Heart right ventricle (tissue), 16 donors: ENCODE measurements around the gene TAL2. TPM values are rescaled to one million over a fixed set of nuclear protein-coding genes. Genes with fewer than 3 reads are reported as not detected.

Experiments used
- ATAC-seq, 8 donors: fragments of 200-7000 bp; cut with Tn5 transposase; one replicate each; pipeline ENCODE4 v1.9.1; 2020; ENCODE audit warnings: mild to moderate bottlenecking in 8 of 8, moderate library complexity in 8 of 8, moderate number of reproducible peaks in 1 of 8
- DNase-seq, 2 donors: peaks; one replicate each; pipeline ENCODE4 v3.0.0-alpha.2; 2020
- H3K27ac ChIP-seq, 10 donors: fragments of 200-600 bp; sonication (generic) in 2 of 10; one replicate each; pipeline versions ENCODE4 v1.5.0 to v1.8.0; 2020 to 2022; ENCODE audit warnings: mild to moderate bottlenecking in 3 of 10
- H3K27me3 ChIP-seq, 7 donors: fragments of 200-600 bp; one replicate each; pipeline ENCODE4 v1.8.0; 2021 to 2022; ENCODE audit warnings: mild to moderate bottlenecking in 2 of 7
- H3K36me3 ChIP-seq, 9 donors: fragments of 200-600 bp; sonication (generic) in 1 of 9; one replicate each; pipeline versions ENCODE4 v1.5.0 to v1.8.0; 2020 to 2022; ENCODE audit warnings: mild to moderate bottlenecking in 2 of 9
- H3K4me1 ChIP-seq, 9 donors: fragments of 200-600 bp; sonication (generic) in 1 of 9; one replicate each; pipeline versions ENCODE4 v1.5.0 to v1.8.0; 2020 to 2022; ENCODE audit warnings: mild to moderate bottlenecking in 4 of 9
- H3K4me3 ChIP-seq, 10 donors: fragments of 200-600 bp; sonication (generic) in 2 of 10; one replicate each; pipeline versions ENCODE4 v1.5.0 to v1.8.0; 2020 to 2022; ENCODE audit warnings: mild to moderate bottlenecking in 7 of 10, moderate library complexity in 2 of 10
- H3K9me3 ChIP-seq, 11 donors: fragments of 200-600 bp in 10 of 11; sonication (generic) in 2 of 11; one replicate each; pipeline versions ENCODE4 v1.5.0 to v1.8.0; 2013 to 2022; ENCODE audit warnings: mild to moderate bottlenecking in 2 of 11, control low read depth in 1 of 11, moderate library complexity in 1 of 11
- WGBS, 2 donors: extraction: QIAGEN DNeasy Blood & Tissue Kit; methylation state at CpG; one replicate each; pipeline ENCODE4 v1.1.7; 2013; ENCODE audit warnings: inconsistent platforms in 1 of 2; 5-methylcytosine and 5-hydroxymethylcytosine counted together
- intact Hi-C, 10 donors: fragments of 100-400 bp; cut with DNase I; formaldehyde crosslinking; loops; one replicate each; pipeline versions ENCODE4 v1.11.1 to v1.14.2; 2022
- polyA plus RNA-seq, 2 donors: library from polyadenylated mRNA; stranded (reverse); fragments of 200-250 nt; gene quantifications; one replicate each; pipeline ENCODE4 v1.2.3, GENCODE V29; 2013
- total RNA-seq, 10 donors: library from RNA; stranded (reverse); fragmentation: NEBNext Ultra II Directional in 3 of 10; extraction: Animal tissue kit (Norgen Biotek cat#: 25700) in 3 of 10; gene quantifications; one replicate each; pipeline versions ENCODE4 v1.2.1 to v1.2.4, GENCODE V29; 2021 to 2023
- TF ChIP-seq, protein P1 (sequence below), 9 donors: fragments of 200-600 bp; sonication (generic) in 2 of 9; IDR thresholded peaks; one replicate each; pipeline versions ENCODE4 v1.5.0 to v1.8.0; 2021 to 2022; ENCODE audit warnings: antibody characterized with exemption in 9 of 9, mild to moderate bottlenecking in 5 of 9, moderate library complexity in 1 of 9
- donor health status: Arrhythmogenic right ventricular cardiomyopathy.
- donor health status: ischemic (EF 13 %, LVEDD 7.1; RV severe dilation, severe dysfunction).
- donor health status: healthy with polysubstance abuse.
- donor health status: DM: no; HTN: yes; CAD: no.
- donor health status: DM: no; HTN: no; CAD: no.
- donor health status: ischemic (EF 25% LVEDD 6.9; RV normal size, moderate dysfunction).
- donor health status: ischemic (EF 25% LVEDD 5.7; RV mildly dilated, moderate dysfunction).
- donor health status: healthy.
- donor health status: DM: yes; HTN: yes; CAD: no.
- donor health status: Ischemic cardiomyopathy.
- donor health status: ischemic (EF 35%, LVEDD 5.7; RV mildly dilated, moderate dysfunction).
- donor health status: nonischemic (EF 11% LVEDD 7.7; RV severe dilation, severe dysfunction).
- donor health status: DM: yes; HTN: yes; CAD: no.
- donor health status: PGD.
- donor health status: ischemic (EF 29% LVEDD 5.4; RV normal size, mild dysfunction).
- donor health status: nonischemic (EF 23%, LVEDD 6.1; RV moderate dilation, normal function).

TAL2 gene
- total and polyA plus RNA-seq, 12 donors: 0.09 TPM; not detected in 11

DNA sequence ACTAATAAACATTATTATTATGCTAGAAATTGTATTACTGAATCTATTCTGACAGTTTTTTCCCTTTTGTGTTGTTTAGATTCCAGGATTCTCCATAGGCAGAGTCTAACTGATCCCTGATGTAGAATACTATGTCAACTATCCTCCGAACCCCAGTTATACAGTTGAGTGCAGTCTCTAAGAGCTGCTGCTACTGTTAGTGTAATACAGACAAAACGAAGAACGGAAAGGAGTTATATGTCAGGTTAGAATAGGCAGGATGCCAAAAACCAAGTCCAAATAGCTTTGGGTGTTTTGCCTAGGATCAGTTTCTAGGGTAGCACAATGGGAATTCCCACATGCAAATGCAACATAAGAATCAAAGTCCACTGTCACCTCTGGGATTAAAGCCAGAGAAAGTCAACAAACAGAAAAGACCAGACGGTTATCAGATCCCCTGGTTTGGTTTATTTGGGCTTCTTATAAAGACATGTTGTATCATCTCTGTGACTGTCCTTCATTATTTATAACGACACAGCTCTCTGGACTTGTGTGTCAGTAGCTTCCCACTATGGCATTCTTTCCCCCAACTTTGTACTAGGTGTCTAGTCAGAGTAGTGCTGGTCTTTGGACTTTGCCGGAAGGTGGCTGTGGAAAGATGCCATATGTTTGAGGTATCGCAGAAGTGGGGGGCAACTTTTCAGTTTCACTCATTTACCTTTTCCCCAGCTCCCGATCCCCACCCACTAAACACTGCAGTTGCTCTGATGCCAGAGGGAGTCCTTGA, 17.2 kb downstream of the TAL2 start:
- Histone ChIP-seq H3K4me1 (no peaks in the 10 kb centered on the region), H3K4me3 (no peak overlapping the region), H3K36me3 (no peaks in the 10 kb centered on the region), H3K9me3 (no peaks in the 10 kb centered on the region), H3K27me3 (no peaks in the 10 kb centered on the region), H3K27ac (no peak overlapping the region)
- TF ChIP-seq, protein P1, sequence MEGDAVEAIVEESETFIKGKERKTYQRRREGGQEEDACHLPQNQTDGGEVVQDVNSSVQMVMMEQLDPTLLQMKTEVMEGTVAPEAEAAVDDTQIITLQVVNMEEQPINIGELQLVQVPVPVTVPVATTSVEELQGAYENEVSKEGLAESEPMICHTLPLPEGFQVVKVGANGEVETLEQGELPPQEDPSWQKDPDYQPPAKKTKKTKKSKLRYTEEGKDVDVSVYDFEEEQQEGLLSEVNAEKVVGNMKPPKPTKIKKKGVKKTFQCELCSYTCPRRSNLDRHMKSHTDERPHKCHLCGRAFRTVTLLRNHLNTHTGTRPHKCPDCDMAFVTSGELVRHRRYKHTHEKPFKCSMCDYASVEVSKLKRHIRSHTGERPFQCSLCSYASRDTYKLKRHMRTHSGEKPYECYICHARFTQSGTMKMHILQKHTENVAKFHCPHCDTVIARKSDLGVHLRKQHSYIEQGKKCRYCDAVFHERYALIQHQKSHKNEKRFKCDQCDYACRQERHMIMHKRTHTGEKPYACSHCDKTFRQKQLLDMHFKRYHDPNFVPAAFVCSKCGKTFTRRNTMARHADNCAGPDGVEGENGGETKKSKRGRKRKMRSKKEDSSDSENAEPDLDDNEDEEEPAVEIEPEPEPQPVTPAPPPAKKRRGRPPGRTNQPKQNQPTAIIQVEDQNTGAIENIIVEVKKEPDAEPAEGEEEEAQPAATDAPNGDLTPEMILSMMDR (IDR thresholded peaks at IDR 0.05): no peak
- ATAC-seq (no peak), DNase-seq (no peak)
- WGBS, 2 donors: 82 to 83% methylated on average over 8 of the region's 8 CpGs
- intact Hi-C loops: no loop called here

DNA sequence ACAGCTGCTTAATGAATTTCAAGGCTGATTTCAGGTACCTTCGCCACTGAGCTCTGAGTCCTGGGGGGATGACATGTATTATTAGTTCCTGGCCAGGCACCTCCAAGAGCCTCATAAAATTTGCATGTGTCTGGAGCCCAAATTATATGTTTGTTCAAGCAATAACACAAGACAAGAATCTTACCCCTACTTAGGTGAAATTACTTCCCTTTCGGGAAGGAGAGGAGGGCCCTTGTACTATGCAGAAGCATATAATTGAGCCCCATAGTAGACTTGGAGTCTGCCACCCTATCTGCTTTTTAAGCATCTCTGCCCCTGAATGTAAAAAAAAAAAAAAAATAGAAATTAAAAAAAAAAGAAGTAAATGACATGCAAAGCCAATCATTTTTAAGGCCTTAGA, 19.1 kb downstream of the TAL2 start:
- H3K4me3 ChIP-seq: no peak overlapping the region
- ATAC-seq (no peak), DNase-seq (no peak)
- H3K4me1 ChIP-seq: no peaks in the 10 kb centered on the region
- no peaks in the 10 kb centered on the region for H3K9me3 ChIP-seq
- no peaks in the 10 kb centered on the region for H3K36me3 ChIP-seq
- H3K27ac ChIP-seq: no peak overlapping the region
- intact Hi-C loops: no loop called here
- H3K27me3 ChIP-seq: no peaks in the 10 kb centered on the region
- TF ChIP-seq, protein P1 (IDR thresholded peaks at IDR 0.05): no peak
- 94 to 100% methylated on average over 2 of the region's 2 CpGs for WGBS, 2 donors

DNA sequence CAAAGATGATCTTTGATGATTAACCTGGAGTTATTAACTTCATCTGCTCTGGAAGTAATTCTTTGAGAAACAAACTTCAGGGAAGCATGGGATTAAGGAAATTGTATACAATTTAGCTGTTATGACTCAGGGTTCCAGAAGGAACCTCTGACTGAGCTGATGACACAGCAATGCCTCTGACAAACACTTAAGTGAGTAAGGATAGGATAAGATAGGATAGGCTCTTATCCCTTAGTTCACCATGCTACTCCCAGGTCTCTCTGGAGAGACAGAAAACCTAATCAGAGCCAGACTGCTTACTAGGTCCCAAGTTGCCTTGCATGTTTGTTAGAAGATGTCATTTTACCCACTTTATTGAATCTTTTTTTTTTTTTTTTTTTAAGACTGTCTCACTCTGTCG, 19.5 kb downstream of the TAL2 start:
- no peak for DNase-seq
- Histone ChIP-seq H3K4me3 (no peak overlapping the region), H3K27me3 (no peaks in the 10 kb centered on the region), H3K9me3 (no peaks in the 10 kb centered on the region), H3K36me3 (no peaks in the 10 kb centered on the region), H3K4me1 (no peaks in the 10 kb centered on the region), H3K27ac (no peak overlapping the region)
- TF ChIP-seq, protein P1 (IDR thresholded peaks at IDR 0.05): no peak
- ATAC-seq: no peak
- intact Hi-C loops: no loop called here
- WGBS, 2 donors: 96% methylated on average over 1 of the region's 1 CpG

DNA sequence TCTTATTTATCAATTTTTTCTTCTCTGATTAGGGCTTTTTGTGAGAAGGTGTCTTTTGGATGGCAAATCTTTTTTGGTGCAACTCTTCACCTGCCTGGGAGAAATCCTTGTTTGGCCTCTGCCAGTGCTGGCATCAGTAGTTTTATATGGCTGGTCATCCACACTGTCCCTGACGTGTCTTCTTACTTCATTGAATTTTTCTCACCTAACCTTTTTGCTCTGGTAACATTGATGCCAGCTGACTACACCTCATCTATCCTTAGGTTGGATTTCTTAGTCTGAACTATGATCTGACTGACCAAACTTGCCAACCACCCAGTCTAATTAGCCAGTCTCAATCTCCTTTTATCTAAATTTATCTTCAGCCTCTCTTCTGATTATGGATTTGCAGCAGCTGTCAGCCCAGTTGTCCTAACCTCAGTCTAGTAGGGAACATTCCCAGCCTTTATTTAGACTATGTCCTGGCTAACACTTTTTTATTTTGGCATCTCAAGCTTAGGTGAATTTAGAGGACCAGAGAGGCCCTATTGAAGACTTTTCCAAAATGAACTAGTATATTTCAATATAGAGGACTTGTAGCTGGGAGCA, 21.5 kb downstream of the TAL2 start:
- H3K27me3 ChIP-seq: peaks cover 0 to 4% (median 0%) of the 10 kb centered on the region in 7 donors
- H3K27ac ChIP-seq: no peak overlapping the region
- H3K4me1 ChIP-seq: no peaks in the 10 kb centered on the region
- WGBS, 2 donors: 37 to 38% methylated on average over 1 of the region's 1 CpG
- no peak overlapping the region for H3K4me3 ChIP-seq
- intact Hi-C loops: no loop called here
- DNase-seq: no peak
- TF ChIP-seq, protein P1 (IDR thresholded peaks at IDR 0.05): no peak
- no peaks in the 10 kb centered on the region for H3K36me3 ChIP-seq
- peak in 1 of 8 donors; percentile 64 for ATAC-seq
- H3K9me3 ChIP-seq: no peaks in the 10 kb centered on the region
